ENCODE results near the gene CRIP1.

The CRIP1 gene

DNA sequence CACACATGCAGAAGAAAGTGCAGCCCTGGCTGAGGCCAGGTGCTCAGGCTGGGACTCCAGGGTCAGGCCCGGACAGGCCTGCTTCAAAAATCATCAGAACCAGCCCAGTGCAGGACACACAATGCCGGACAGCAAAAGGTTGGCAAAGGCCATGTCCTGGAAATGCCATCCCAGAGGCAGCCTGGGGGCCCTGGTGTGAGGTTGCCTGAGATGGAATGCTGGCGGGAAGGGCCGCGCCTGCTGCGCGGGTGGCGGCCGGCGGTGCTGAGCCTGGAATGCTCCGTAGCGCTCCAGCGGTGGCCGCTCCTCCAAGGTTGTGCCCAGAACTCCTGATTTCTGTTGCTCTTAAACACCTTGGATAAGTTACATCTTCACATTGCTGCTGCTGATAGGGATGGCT, 33.7 kb upstream of the CRIP1 start:
- Histone ChIP-seq H3K27me3 (ENCODE audit: low read depth, low read length) (no peaks in the 10 kb centered on the region), H3K36me3 (replicated peaks; ENCODE audit: low read depth, low read length) (peaks cover 26% of the 10 kb centered on the region), H3K27ac (ENCODE audit: low read length) (no peak overlapping the region)

DNA sequence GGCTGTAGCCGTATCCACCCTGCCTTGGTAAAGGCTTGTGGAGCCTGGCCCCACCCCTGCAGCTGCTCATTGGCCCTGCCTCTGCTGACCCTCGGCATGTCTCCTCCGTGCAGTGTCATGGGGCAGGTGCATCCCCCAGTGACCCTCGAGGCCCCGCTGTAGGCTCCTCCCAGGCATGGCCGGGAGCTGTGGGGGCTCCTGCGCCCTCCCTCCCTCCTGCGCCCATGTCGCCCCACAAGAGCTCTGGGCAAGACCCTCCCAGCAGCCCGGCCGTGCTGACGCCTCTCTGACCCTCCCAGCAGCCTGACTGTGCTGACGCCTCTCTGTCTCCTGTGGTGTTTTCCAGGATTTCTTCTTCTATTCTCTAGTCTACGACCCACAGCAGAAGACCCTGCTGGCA, 32.8 kb upstream of the CRIP1 start:
- H3K27ac ChIP-seq (ENCODE audit: low read length): no peak overlapping the region
- no peak for TF ChIP-seq EZH2phosphoT487 (IDR thresholded peaks at IDR 0.05; ENCODE audit: low read depth)
- TF ChIP-seq, protein P1, sequence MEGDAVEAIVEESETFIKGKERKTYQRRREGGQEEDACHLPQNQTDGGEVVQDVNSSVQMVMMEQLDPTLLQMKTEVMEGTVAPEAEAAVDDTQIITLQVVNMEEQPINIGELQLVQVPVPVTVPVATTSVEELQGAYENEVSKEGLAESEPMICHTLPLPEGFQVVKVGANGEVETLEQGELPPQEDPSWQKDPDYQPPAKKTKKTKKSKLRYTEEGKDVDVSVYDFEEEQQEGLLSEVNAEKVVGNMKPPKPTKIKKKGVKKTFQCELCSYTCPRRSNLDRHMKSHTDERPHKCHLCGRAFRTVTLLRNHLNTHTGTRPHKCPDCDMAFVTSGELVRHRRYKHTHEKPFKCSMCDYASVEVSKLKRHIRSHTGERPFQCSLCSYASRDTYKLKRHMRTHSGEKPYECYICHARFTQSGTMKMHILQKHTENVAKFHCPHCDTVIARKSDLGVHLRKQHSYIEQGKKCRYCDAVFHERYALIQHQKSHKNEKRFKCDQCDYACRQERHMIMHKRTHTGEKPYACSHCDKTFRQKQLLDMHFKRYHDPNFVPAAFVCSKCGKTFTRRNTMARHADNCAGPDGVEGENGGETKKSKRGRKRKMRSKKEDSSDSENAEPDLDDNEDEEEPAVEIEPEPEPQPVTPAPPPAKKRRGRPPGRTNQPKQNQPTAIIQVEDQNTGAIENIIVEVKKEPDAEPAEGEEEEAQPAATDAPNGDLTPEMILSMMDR (IDR thresholded peaks at IDR 0.05; ENCODE audit: low read depth, low read length): no peak
- no peak overlapping the region for H3K9ac ChIP-seq (ENCODE audit: low read length)
- H4K20me1 ChIP-seq (ENCODE audit: insufficient read depth, low read length): 0 out of 2 replicates have a peak, but pooled peaks cover 6% of the 10 kb centered on the region
- H3K36me3 ChIP-seq (replicated peaks; ENCODE audit: low read depth, low read length): peaks cover 30% of the 10 kb centered on the region
- no peaks in the 10 kb centered on the region; the same call in 1 of the 2 replicates for H3K79me2 ChIP-seq (ENCODE audit: low read length)
- no peaks in the 10 kb centered on the region for H3K9me3 ChIP-seq (ENCODE audit: insufficient read depth, low read length)
- H3K4me3 ChIP-seq (ENCODE audit: low read length): no peak overlapping the region
- H3K4me2 ChIP-seq (ENCODE audit: low read length): no peak overlapping the region
- no peaks in the 10 kb centered on the region for H3K4me1 ChIP-seq (ENCODE audit: low read length)
- no peaks in the 10 kb centered on the region for H3K27me3 ChIP-seq (ENCODE audit: low read depth, low read length)
- no peak overlapping the region for H2AFZ ChIP-seq (ENCODE audit: low read depth, low read length)

More for the DNA sequence above, 33.7 kb upstream of the CRIP1 start:
- Histone ChIP-seq H2AFZ (ENCODE audit: low read depth, low read length) (no peak overlapping the region), H3K4me2 (ENCODE audit: low read length) (no peak overlapping the region), H4K20me1 (ENCODE audit: insufficient read depth, low read length) (0 out of 2 replicates have a peak, but pooled peaks cover 14% of the 10 kb centered on the region), H3K4me1 (ENCODE audit: low read length) (no peaks in the 10 kb centered on the region), H3K9me3 (ENCODE audit: insufficient read depth, low read length) (no peaks in the 10 kb centered on the region), H3K9ac (ENCODE audit: low read length) (no peak overlapping the region), H3K79me2 (ENCODE audit: low read length) (no peaks in the 10 kb centered on the region; the same call in 1 of the 2 replicates), H3K4me3 (ENCODE audit: low read length) (no peak overlapping the region)
- no peak for TF ChIP-seq EZH2phosphoT487 (IDR thresholded peaks at IDR 0.05; ENCODE audit: low read depth)
- TF ChIP-seq, protein P1 (IDR thresholded peaks at IDR 0.05; ENCODE audit: low read depth, low read length): no peak

DNA sequence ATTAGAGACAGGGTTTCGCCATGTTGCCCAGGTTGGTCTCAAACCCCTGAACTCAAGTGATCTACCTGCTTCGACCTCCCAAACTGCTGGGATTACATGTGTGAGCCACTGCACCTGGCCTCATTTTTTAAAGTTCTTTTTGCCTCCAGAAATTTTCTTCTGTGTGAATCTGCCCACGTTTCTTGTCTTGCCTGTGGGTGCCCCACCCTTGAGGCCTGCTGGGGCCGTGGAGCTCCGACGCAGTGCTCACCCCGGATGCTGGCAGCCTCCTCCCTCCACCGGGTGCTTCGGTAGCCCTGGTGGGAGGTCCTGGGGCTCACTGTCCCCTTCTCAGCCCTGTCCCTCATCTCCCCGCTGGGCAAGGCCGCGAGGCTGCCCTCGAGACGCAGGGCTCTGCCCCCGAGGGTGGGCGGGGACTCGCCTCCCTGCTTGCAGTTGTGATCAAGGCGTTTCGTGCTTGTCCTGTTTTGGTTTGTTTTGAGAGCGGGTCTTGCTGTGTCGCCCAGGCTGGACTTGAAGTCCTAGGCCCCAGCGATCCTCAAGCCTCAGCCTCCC, 31.5 kb upstream of the CRIP1 start:
- no peak overlapping the region for H3K4me2 ChIP-seq (ENCODE audit: low read length)
- no peak for TF ChIP-seq EZH2phosphoT487 (IDR thresholded peaks at IDR 0.05; ENCODE audit: low read depth)
- TF ChIP-seq, protein P1 (IDR thresholded peaks at IDR 0.05; ENCODE audit: low read depth, low read length): no peak
- no peak overlapping the region for H3K27ac ChIP-seq (ENCODE audit: low read length)
- H3K9ac ChIP-seq (ENCODE audit: low read length): no peak overlapping the region
- H3K4me1 ChIP-seq (ENCODE audit: low read length): no peaks in the 10 kb centered on the region
- no peak overlapping the region for H3K4me3 ChIP-seq (ENCODE audit: low read length)
- H3K27me3 ChIP-seq (ENCODE audit: low read depth, low read length): no peaks in the 10 kb centered on the region
- H3K9me3 ChIP-seq (ENCODE audit: insufficient read depth, low read length): no peaks in the 10 kb centered on the region
- no peaks in the 10 kb centered on the region for H4K20me1 ChIP-seq (ENCODE audit: insufficient read depth, low read length)
- no peaks in the 10 kb centered on the region for H3K79me2 ChIP-seq (ENCODE audit: low read length)
- H2AFZ ChIP-seq (ENCODE audit: low read depth, low read length): no peak overlapping the region
- H3K36me3 ChIP-seq (replicated peaks; ENCODE audit: low read depth, low read length): peaks cover 30% of the 10 kb centered on the region

DNA sequence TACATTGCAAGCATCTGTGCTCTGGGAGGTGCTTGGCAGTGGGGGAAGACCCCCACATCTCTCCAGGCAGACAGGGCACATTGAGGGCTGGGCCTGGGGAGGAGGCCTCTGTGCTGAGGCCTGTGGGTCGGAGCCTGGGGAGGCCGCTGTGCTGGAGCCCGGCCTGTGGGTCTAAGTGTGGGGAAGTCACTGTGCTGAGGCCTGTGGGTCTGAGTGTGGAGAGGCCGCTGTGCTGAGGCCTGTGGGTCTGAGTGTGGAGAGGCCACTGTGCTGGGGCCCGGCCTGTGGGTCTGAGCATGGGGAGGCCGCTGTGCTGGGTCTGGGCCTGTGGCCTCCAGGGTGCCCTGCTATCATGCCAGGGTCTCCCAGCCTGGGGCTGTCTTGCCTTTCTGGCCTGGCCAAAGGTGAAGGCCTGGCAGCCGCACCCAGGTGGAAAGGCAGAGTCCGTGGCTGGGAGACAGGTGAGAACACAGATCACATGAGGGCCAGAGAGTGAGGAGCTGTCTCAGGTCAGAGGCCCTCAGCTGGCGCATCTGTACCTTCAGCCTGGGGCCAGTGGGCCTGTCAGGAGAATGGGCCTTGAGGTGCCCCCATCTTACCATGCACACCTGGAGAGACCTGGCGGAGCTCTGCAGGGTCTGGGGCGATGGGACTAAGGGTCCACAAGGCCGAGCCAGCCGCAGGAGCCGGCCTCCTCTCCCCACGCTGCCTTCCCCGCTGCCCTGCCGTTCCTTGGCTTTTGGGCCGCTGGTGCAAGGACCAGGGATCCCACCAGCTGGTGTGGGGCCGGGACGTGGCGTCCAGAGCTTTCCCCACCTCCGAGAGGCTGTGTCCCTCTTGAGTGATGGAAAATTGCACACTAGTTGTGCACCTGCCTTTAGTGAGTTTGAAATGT, 30.7 kb upstream of the CRIP1 start:
- TF ChIP-seq, protein P1 (IDR thresholded peaks at IDR 0.05; ENCODE audit: low read depth, low read length): no peak
- Histone ChIP-seq H3K9ac (ENCODE audit: low read length) (no peak overlapping the region), H3K27ac (ENCODE audit: low read length) (no peak overlapping the region)

More for the DNA sequence above, 30.7 kb upstream of the CRIP1 start:
- Histone ChIP-seq H4K20me1 (ENCODE audit: insufficient read depth, low read length) (no peaks in the 10 kb centered on the region), H3K4me2 (ENCODE audit: low read length) (no peak overlapping the region), H3K27me3 (ENCODE audit: low read depth, low read length) (no peaks in the 10 kb centered on the region), H3K9me3 (ENCODE audit: insufficient read depth, low read length) (no peaks in the 10 kb centered on the region), H3K79me2 (ENCODE audit: low read length) (no peaks in the 10 kb centered on the region), H3K36me3 (replicated peaks; ENCODE audit: low read depth, low read length) (peaks cover 35% of the 10 kb centered on the region), H3K4me1 (ENCODE audit: low read length) (no peaks in the 10 kb centered on the region), H3K4me3 (ENCODE audit: low read length) (no peak overlapping the region), H2AFZ (ENCODE audit: low read depth, low read length) (no peak overlapping the region)

Measured in OCI-LY3 (cell line).